ENCODE data around the gene CHST11. TPM values are rescaled to one million over a fixed set of nuclear protein-coding genes. Genes with fewer than 3 reads are reported as not detected.

Gene CHST11
- total and polyA plus RNA-seq, 10 of the 15 experiments (the other 5 are each of a cell fraction or from before 2014, with no cell fraction given), result 1.9 to 38.1 (median 17.2) TPM

- intact Hi-C loops (cut with micrococcal nuclease; ENCODE audit: unreplicated experiment) (loop anchor here (10.0 kb wide), 1 partner anchor 445 kb away; no protein-coding TSS in a partner anchor), in situ Hi-C loops (cut with MboI) (no loop called here)
- ChIA-PET CTCF (interaction anchor here (1.0 to 1.7 kb wide), 5 partner anchors 8 to 228 kb away, joined by 3 to 6 read pairs (median 3); partner anchors contain the start of gene CHST11), POLR2A (interaction anchor here (0.6 to 1.5 kb wide), 5 partner anchors 43 to 152 kb away, joined by 3 to 9 read pairs (median 4); partner anchors contain the start of gene CHST11), RAD21 (ENCODE audit: unreplicated experiment) (interaction anchor here (0.6 to 2.7 kb wide), 10 partner anchors 14 to 228 kb away, joined by 3 to 6 read pairs (median 4); no protein-coding TSS in a partner anchor), SMC1A (ENCODE audit: uncharacterized antibody, unreplicated experiment) (interaction anchor here (0.6 to 2.7 kb wide), 16 partner anchors 9 to 228 kb away, joined by 3 to 10 read pairs (median 4); no protein-coding TSS in a partner anchor)
- ATAC-seq (no peak), DNase-seq (ENCODE audit: low read depth, low spot score) (no peak), FAIRE-seq (no peak)
- Histone ChIP-seq H3K9me3 (replicated peaks; ENCODE audit: control insufficient read depth, insufficient read depth, low read length) (no peaks in the 10 kb centered on the region; the same call in 2 of the 3 replicates), H4K20me1 (ENCODE audit: control insufficient read depth, insufficient read depth) (no peaks in the 10 kb centered on the region), H2AFZ (ENCODE audit: control insufficient read depth, low read depth, low read length) (no peak overlapping the region), H3K27me3 (replicated peaks in 1 of 2; ENCODE audit: control insufficient read depth in 2 of 2, insufficient read depth in 2 of 2, low read length in 1 of 2) (no peaks in the 10 kb centered on the region), H3K4me3 (no peak overlapping the region), H3K36me3 (ENCODE audit: control insufficient read depth in 2 of 2, insufficient read depth in 2 of 2, low read length in 1 of 2) (peaks cover 0 to 6% of the 10 kb centered on the region in 2 experiments; a peak in 2 of 4 replicates), H3K4me1 (ENCODE audit: control insufficient read depth, insufficient read depth, low read length) (peaks cover 11% of the 10 kb centered on the region), H3K4me2 (ENCODE audit: control insufficient read depth, insufficient read depth) (no peak overlapping the region), H3K9ac (ENCODE audit: control insufficient read depth, insufficient read depth, low read length) (no peak overlapping the region), H3K79me2 (ENCODE audit: control insufficient read depth, insufficient read depth, low read length) (peaks cover under 1% of the 10 kb centered on the region; the same call in 1 of the 2 replicates), H3K27ac (ENCODE audit: control insufficient read depth, insufficient read depth) (no peak overlapping the region)
- no peak for TF ChIP-seq E2F8 (IDR thresholded peaks at IDR 0.05; ENCODE audit: low read depth, partially characterized antibody)
- no peak for TF ChIP-seq SMC3 (IDR thresholded peaks at IDR 0.05; ENCODE audit: borderline replicate concordance, low read length)
- no peak for TF ChIP-seq ATF3 (IDR thresholded peaks at IDR 0.05; ENCODE audit: borderline replicate concordance, extremely low read depth, low read depth, low read length)
- TF ChIP-seq NKRF (conservative IDR thresholded peaks at IDR 0.05), result no peak
- no peak for TF ChIP-seq BRCA1 (IDR thresholded peaks at IDR 0.05; ENCODE audit: low read depth, low read length)
- no peak for TF ChIP-seq PBX3 (IDR thresholded peaks at IDR 0.05; ENCODE audit: insufficient replicate concordance, low read depth, low read length)
- TF ChIP-seq PAX8 (IDR thresholded peaks at IDR 0.05), result no peak
- no peak for TF ChIP-seq RELA (IDR thresholded peaks at IDR 0.05; ENCODE audit: borderline replicate concordance, partially characterized antibody)
- no peak for TF ChIP-seq NFYA (IDR thresholded peaks at IDR 0.05; ENCODE audit: borderline replicate concordance, low read depth, low read length)
- TF ChIP-seq NFIC (IDR thresholded peaks at IDR 0.05; ENCODE audit: low read depth, low read length), result no peak
- no peak for TF ChIP-seq EZH2 (IDR thresholded peaks at IDR 0.05; ENCODE audit: borderline replicate concordance, control insufficient read depth, low read depth, low read length)
- TF ChIP-seq ZSCAN29 (IDR thresholded peaks at IDR 0.05), result no peak
- no peak for TF ChIP-seq ATF7 (IDR thresholded peaks at IDR 0.05; ENCODE audit: low read depth)
- no peak for TF ChIP-seq SMAD5 (IDR thresholded peaks at IDR 0.05; ENCODE audit: low read depth)
- no peak for TF ChIP-seq SP1 (IDR thresholded peaks at IDR 0.05; ENCODE audit: low read depth, low read length)
- no peak for TF ChIP-seq SIN3A (IDR thresholded peaks at IDR 0.05; ENCODE audit: low read depth, low read length)
- TF ChIP-seq POLR2A (IDR thresholded peaks at IDR 0.05; ENCODE audit: low read depth, low read length), result no peak
- TF ChIP-seq CREM (IDR thresholded peaks at IDR 0.05; ENCODE audit: low read depth), result no peak
- TF ChIP-seq NR2C1 (IDR thresholded peaks at IDR 0.05), result no peak
- TF ChIP-seq BACH1 (IDR thresholded peaks at IDR 0.05; ENCODE audit: borderline replicate concordance), result no peak
- no TSS peak for BruUV-seq (replicated peaks)
These were observed 152.7 kb downstream of the CHST11 start for GRCh38 chr12:104609445-104609844.
